PC-9 (cell line): ENCODE results near the gene GRIK3. TPM values are rescaled to one million over a fixed set of nuclear protein-coding genes. Genes with fewer than 3 reads are reported as not detected.

Experiments used
- BruUV-seq: library from RNA; stranded (reverse); fragments of 400-500 nt; replicated peaks from 2 replicates; lab custom pipeline; 2021; lab: Mats Ljungman, UMichigan
- CTCF ChIA-PET: fragments of 300-600 bp; sonication (Branson Sonifier 250); formaldehyde crosslinking; loops from one replicate; lab custom pipeline; 2022; ENCODE audit warnings: antibody characterized with exemption; lab: Charles Lee
- POLR2A ChIA-PET: fragments of 300-600 bp; sonication (Branson Sonifier 250); formaldehyde crosslinking; loops from one replicate; lab custom pipeline; 2022; ENCODE audit warnings: antibody characterized with exemption; ENCODE audit not compliant: unreplicated experiment; lab: Charles Lee
- DNase-seq, 2 experiments: peaks; one replicate each; pipeline versions ENCODE4 v3.0.0 to v3.0.0-alpha.2; 2015 to 2022; ENCODE audit warnings: mixed read lengths in 1 of 2
- H2AFZ ChIP-seq: fragments of 200-600 bp; sonication (generic); 2 replicates; pipeline ENCODE4 v1.8.1; 2017; ENCODE audit warnings: antibody characterized with exemption
- H3F3A ChIP-seq: fragments of 200-600 bp; sonication (generic); 2 replicates; pipeline ENCODE4 v1.8.1; 2017; ENCODE audit warnings: antibody characterized with exemption, mild to moderate bottlenecking, low read depth; ENCODE audit not compliant: insufficient read depth
- H3K27ac ChIP-seq: fragments of 200-600 bp; sonication (generic); 2 replicates; pipeline ENCODE4 v1.6.1; 2016; ENCODE audit warnings: mixed run types
- H3K27me3 ChIP-seq: fragments of 200-600 bp; sonication (generic); 2 replicates; pipeline ENCODE4 v1.6.1; 2016; ENCODE audit warnings: low read depth, mixed run types; ENCODE audit not compliant: insufficient read depth
- H3K36me3 ChIP-seq: fragments of 200-600 bp; sonication (generic); 2 replicates; pipeline ENCODE4 v1.6.1; 2016; ENCODE audit warnings: low read depth, mixed run types
- H3K4me1 ChIP-seq: fragments of 200-600 bp; sonication (generic); replicated peaks from 2 replicates; pipeline ENCODE4 v1.6.1; 2016; ENCODE audit warnings: mixed run types; ENCODE audit not compliant: insufficient read depth
- H3K4me2 ChIP-seq: fragments of 200-600 bp; sonication (generic); 2 replicates; pipeline ENCODE4 v1.6.1; 2017; ENCODE audit warnings: mixed run types
- H3K4me3 ChIP-seq: fragments of 200-600 bp; sonication (generic); 2 replicates; pipeline ENCODE4 v1.6.1; 2016; ENCODE audit warnings: mixed run types
- H3K79me2 ChIP-seq: fragments of 200-600 bp; sonication (generic); 2 replicates; pipeline ENCODE4 v1.6.1; 2017; ENCODE audit warnings: low read depth, mixed run types
- H3K9me2 ChIP-seq: fragments of 200-600 bp; sonication (generic); 2 replicates; pipeline ENCODE4 v1.8.1; 2017; ENCODE audit warnings: mild to moderate bottlenecking; ENCODE audit not compliant: insufficient read depth
- H3K9me3 ChIP-seq: fragments of 200-600 bp; sonication (generic); 2 replicates; pipeline ENCODE4 v1.8.1; 2016; ENCODE audit warnings: low read depth; ENCODE audit not compliant: insufficient read depth
- H4K20me1 ChIP-seq: fragments of 200-600 bp; sonication (generic); 2 replicates; pipeline ENCODE4 v1.8.1; 2017; ENCODE audit not compliant: insufficient read depth
- CTCF ChIP-seq: fragments of 200-600 bp; sonication (generic); conservative IDR thresholded peaks from 2 replicates; pipeline ENCODE4 v1.6.1; 2017; ENCODE audit warnings: mixed run types, antibody characterized with exemption, mild to moderate bottlenecking, moderate library complexity
- EZH2 ChIP-seq: fragments of 200-600 bp; sonication (generic); IDR thresholded peaks from 2 replicates; pipeline ENCODE4 v1.8.0; 2017; ENCODE audit warnings: antibody characterized with exemption, low read depth
- intact Hi-C: fragments of 100-400 bp; cut with micrococcal nuclease; formaldehyde crosslinking; loops from one replicate; pipeline ENCODE4 v1.10.0; 2022; ENCODE audit not compliant: unreplicated experiment
- total RNA-seq: library from RNA; stranded (reverse); gene quantifications from 2 replicates; pipeline ENCODE4 v1.2.3, GENCODE V29; 2021

Gene GRIK3
- total RNA-seq, 1 experiment from 2014 or later = not detected

- CTCF ChIA-PET = no interaction called here
- BruUV-seq = no TSS peak
Measured at GRCh38 chr1:37078866-37079265, 44.6 kb upstream of the GRIK3 start.

DNA sequence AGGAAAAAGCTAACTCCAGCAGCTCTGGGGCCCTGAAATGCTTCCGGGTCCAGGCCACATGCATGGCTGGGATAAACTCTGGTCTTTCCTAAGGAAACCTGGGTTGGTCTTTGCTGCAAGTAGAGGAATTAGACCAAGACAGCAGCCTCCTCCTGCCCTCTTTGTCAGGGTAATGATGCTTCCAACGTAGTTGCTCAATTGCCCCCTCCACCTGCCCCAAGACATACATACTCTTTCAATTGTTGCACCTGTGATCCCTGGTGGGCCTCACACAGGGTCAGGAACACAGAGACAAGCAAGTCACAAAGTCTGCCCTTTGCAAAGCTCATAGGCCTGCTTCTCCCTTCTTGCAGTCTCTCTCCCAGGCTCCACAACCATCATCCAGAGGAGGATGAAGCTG, 41.9 kb upstream of the GRIK3 start:
- Histone ChIP-seq H3K79me2 (no peaks in the 10 kb centered on the region), H3K27ac (no peak overlapping the region), H3K9me2 (no peaks in the 10 kb centered on the region), H3K4me1 (no peaks in the 10 kb centered on the region), H4K20me1 (no peaks in the 10 kb centered on the region), H3F3A (no peaks in the 10 kb centered on the region), H3K9me3 (no peaks in the 10 kb centered on the region), H3K27me3 (peaks cover 61% of the 10 kb centered on the region), H3K4me3 (no peak overlapping the region), H3K36me3 (no peaks in the 10 kb centered on the region), H2AFZ (no peak overlapping the region), H3K4me2 (no peak overlapping the region)
- BruUV-seq = no TSS peak
- TF ChIP-seq EZH2 = no peak
- no peak for TF ChIP-seq CTCF
- ChIA-PET POLR2A (no interaction called here), CTCF (no interaction called here)
- intact Hi-C loops = no loop called here
- DNase-seq = no peak

More at GRCh38 chr1:37078866-37079265, 44.6 kb upstream of the GRIK3 start:
- H3K4me1 ChIP-seq = no peaks in the 10 kb centered on the region
- H3K79me2 ChIP-seq = no peaks in the 10 kb centered on the region
- H3K27ac ChIP-seq = no peak overlapping the region
- no peak overlapping the region for H2AFZ ChIP-seq
- no peaks in the 10 kb centered on the region for H4K20me1 ChIP-seq
- H3F3A ChIP-seq = no peaks in the 10 kb centered on the region
- no peak for TF ChIP-seq EZH2
- TF ChIP-seq CTCF = no peak
- no peaks in the 10 kb centered on the region for H3K9me3 ChIP-seq
- no peaks in the 10 kb centered on the region for H3K36me3 ChIP-seq
- no peak for DNase-seq
- no peaks in the 10 kb centered on the region for H3K9me2 ChIP-seq
- H3K4me3 ChIP-seq = no peak overlapping the region
- intact Hi-C loops = no loop called here
- peaks cover 51% of the 10 kb centered on the region for H3K27me3 ChIP-seq
- no peak overlapping the region for H3K4me2 ChIP-seq
- POLR2A ChIA-PET = no interaction called here

- Histone ChIP-seq H2AFZ (no peak overlapping the region), H3K4me2 (no peak overlapping the region), H3K27me3 (peaks cover 83% of the 10 kb centered on the region), H4K20me1 (no peaks in the 10 kb centered on the region), H3F3A (no peaks in the 10 kb centered on the region), H3K4me3 (no peak overlapping the region), H3K9me2 (no peaks in the 10 kb centered on the region), H3K4me1 (no peaks in the 10 kb centered on the region), H3K27ac (no peak overlapping the region), H3K36me3 (no peaks in the 10 kb centered on the region), H3K79me2 (no peaks in the 10 kb centered on the region), H3K9me3 (no peaks in the 10 kb centered on the region)
- BruUV-seq = no TSS peak
- TF ChIP-seq EZH2 (no peak), CTCF (no peak)
- ChIA-PET CTCF (no interaction called here), POLR2A (no interaction called here)
- no peak for DNase-seq
- intact Hi-C loops = no loop called here
Measured at GRCh38 chr1:37073854-37074379, 39.6 kb upstream of the GRIK3 start.
